Uterus (tissue), 4 donors: ENCODE measurements around the gene LLPH. TPM values are rescaled to one million over a fixed set of nuclear protein-coding genes. Genes with fewer than 3 reads are reported as not detected.

ENCODE experiments used
- DNase-seq, 2 donors: peaks; one replicate each; pipeline ENCODE4 v3.0.0-alpha.2; 2019 to 2020
- H3K27ac ChIP-seq, 2 donors: fragments of 200-600 bp; sonication (generic); 1 replicate in 1 of 2; 2 replicates in 1 of 2; pipeline ENCODE4 v1.5.1; 2016 to 2018
- H3K27me3 ChIP-seq, 2 donors: fragments of 200-600 bp; sonication (generic); one replicate each; pipeline ENCODE4 v1.5.1; 2018 to 2019; ENCODE audit warnings: control low read depth in 1 of 2
- H3K36me3 ChIP-seq, 2 donors: fragments of 200-600 bp; sonication (generic); one replicate each; pipeline ENCODE4 v1.5.1; 2019; ENCODE audit warnings: control low read depth in 1 of 2
- H3K4me1 ChIP-seq, 2 donors: fragments of 200-600 bp; sonication (generic); one replicate each; pipeline ENCODE4 v1.5.1; 2018 to 2019; ENCODE audit warnings: control low read depth in 1 of 2
- H3K4me3 ChIP-seq, 2 donors: fragments of 200-600 bp; sonication (generic); 1 replicate in 1 of 2; 2 replicates in 1 of 2; pipeline ENCODE4 v1.5.1; 2018 to 2019; ENCODE audit warnings: mild to moderate bottlenecking in 1 of 2
- H3K9me3 ChIP-seq, 2 donors: fragments of 200-600 bp; sonication (generic); one replicate each; pipeline ENCODE4 v1.5.1; 2019; ENCODE audit warnings: control low read depth in 1 of 2
- CTCF ChIP-seq, 4 experiments: fragments of 200-600 bp in 2 of 4; fragments of 450-650 bp in 2 of 4; sonication (generic) in 2 of 4; IDR thresholded peaks; one replicate each; pipeline ENCODE4 v1.5.1; 2016 to 2019; ENCODE audit warnings: antibody characterized with exemption in 4 of 4, mild to moderate bottlenecking in 2 of 4, moderate library complexity in 1 of 4
- POLR2A ChIP-seq, 2 donors: fragments of 450-650 bp; IDR thresholded peaks; one replicate each; pipeline ENCODE4 v1.6.1; 2016; ENCODE audit warnings: antibody characterized with exemption in 2 of 2, mild to moderate bottlenecking in 1 of 2, moderate library complexity in 1 of 2
- intact Hi-C: fragments of 100-400 bp; cut with DNase I; formaldehyde crosslinking; loops from one replicate; pipeline ENCODE4 v1.15.1; 2023; ENCODE audit warnings: low total_unique reads
- total RNA-seq, 4 donors: library from RNA; depleted of rRNA in 3 of 4; stranded (reverse); fragments of >200 nt in 3 of 4; gene quantifications; one replicate each; pipeline versions ENCODE4 v1.1.0 to v1.2.4, GENCODE V29; 2014 to 2023
- donor health status: DM: yes; HTN: yes; CAD: no.

Gene LLPH
- total RNA-seq, 4 donors from 2014 or later, result 3.5 to 17.1 (median 7.2) TPM

GRCh38 chr12:66103016-66103913 is 27.3 kb downstream of the LLPH start:
- intact Hi-C loops, result no loop called here
- TF ChIP-seq CTCF (IDR thresholded peaks at IDR 0.05) (no peak), POLR2A (IDR thresholded peaks at IDR 0.05) (no peak)
- H3K27me3 ChIP-seq, result no peaks in the 10 kb centered on the region

GRCh38 chr12:66092559-66093269 is 37.8 kb downstream of the LLPH start:
- TF ChIP-seq CTCF (IDR thresholded peaks at IDR 0.05), result no peak
- TF ChIP-seq POLR2A (IDR thresholded peaks at IDR 0.05), result no peak
- intact Hi-C loops, result no loop called here
- Histone ChIP-seq H3K9me3 (no peaks in the 10 kb centered on the region), H3K27me3 (no peaks in the 10 kb centered on the region), H3K4me1 (no peaks in the 10 kb centered on the region), H3K36me3 (no peaks in the 10 kb centered on the region), H3K4me3 (no peak overlapping the region), H3K27ac (no peak overlapping the region)
- DNase-seq, result no peak

More at GRCh38 chr12:66103016-66103913, 27.3 kb downstream of the LLPH start:
- Histone ChIP-seq H3K9me3 (peaks cover 0 to 3% of the 10 kb centered on the region in 2 donors), H3K4me1 (no peaks in the 10 kb centered on the region), H3K36me3 (no peaks in the 10 kb centered on the region), H3K4me3 (no peak overlapping the region), H3K27ac (no peak overlapping the region)
- DNase-seq, result no peak

GRCh38 chr12:66090157-66090556 is 40.4 kb downstream of the LLPH start:
- intact Hi-C loops, result no loop called here
- no peak overlapping the region for H3K27ac ChIP-seq
- H3K27me3 ChIP-seq, result no peaks in the 10 kb centered on the region
- TF ChIP-seq POLR2A (IDR thresholded peaks at IDR 0.05) (no peak), CTCF (IDR thresholded peaks at IDR 0.05) (no peak)
- H3K36me3 ChIP-seq, result no peaks in the 10 kb centered on the region
- H3K4me1 ChIP-seq, result no peaks in the 10 kb centered on the region
- no peak overlapping the region for H3K4me3 ChIP-seq
- H3K9me3 ChIP-seq, result no peaks in the 10 kb centered on the region
- no peak for DNase-seq

GRCh38 chr12:66087365-66087943 is 43.1 kb downstream of the LLPH start:
- Histone ChIP-seq H3K27me3 (no peaks in the 10 kb centered on the region), H3K9me3 (no peaks in the 10 kb centered on the region), H3K4me3 (no peak overlapping the region), H3K4me1 (no peaks in the 10 kb centered on the region), H3K36me3 (no peaks in the 10 kb centered on the region), H3K27ac (no peak overlapping the region)
- TF ChIP-seq POLR2A (IDR thresholded peaks at IDR 0.05), result no peak
- TF ChIP-seq CTCF (IDR thresholded peaks at IDR 0.05), result peak; percentile 58 to 69 (median 66)
- intact Hi-C loops, result no loop called here
- peak; percentile 56 to 61 for DNase-seq
